BJ (cell line): ENCODE measurements around the gene TMPRSS4. TPM values are rescaled to one million over a fixed set of nuclear protein-coding genes. Genes with fewer than 3 reads are reported as not detected.

Source experiments
- CTCF ChIA-PET: fragments of 350-600 bp; formaldehyde crosslinking; extraction: SDS; loops from one replicate; lab custom pipeline; 2021; ENCODE audit warnings: antibody characterized with exemption, inconsistent platforms; lab: Yijun Ruan, JAX
- POLR2A ChIA-PET: fragments of 300-600 bp; sonication (Branson Sonifier 250); formaldehyde crosslinking; extraction: SDS; loops from one replicate; lab custom pipeline; 2021; ENCODE audit warnings: antibody characterized with exemption; lab: Charles Lee
- DNase-seq: peaks from one replicate; pipeline ENCODE4 v3.0.0-alpha.2; 2011; ENCODE audit warnings: low read depth
- H3K27me3 ChIP-seq: 2 replicates; pipeline ENCODE4 v1.6.0; 2011; ENCODE audit warnings: low read length; ENCODE audit not compliant: control insufficient read depth, insufficient read depth
- H3K36me3 ChIP-seq: 2 replicates; pipeline ENCODE4 v1.5.1; 2011; ENCODE audit warnings: low read length; ENCODE audit not compliant: control insufficient read depth, insufficient read depth
- H3K4me3 ChIP-seq: 2 replicates; pipeline ENCODE4 v1.5.1; 2011; ENCODE audit warnings: low read depth, mild to moderate bottlenecking, control low read depth, low read length
- CTCF ChIP-seq: IDR thresholded peaks from 2 replicates; pipeline ENCODE4 v1.5.1; 2011; ENCODE audit warnings: low read depth, mild to moderate bottlenecking, control low read depth, inconsistent platforms, low read length, moderate library complexity; ENCODE audit not compliant: insufficient read depth
- polyA plus RNA-seq: library from polyadenylated mRNA; depleted of rRNA; stranded (reverse); fragments of >200 nt; gene quantifications from 2 replicates; pipeline ENCODE4 v1.2.3, GENCODE V29; 2011

Gene TMPRSS4
- polyA plus RNA-seq, 1 experiment: not detected

- CTCF ChIA-PET: interaction anchor here (1.0 kb wide), 1 partner anchor 9 kb away, joined by 3 read pairs; no protein-coding TSS in a partner anchor
These were observed 30.0 kb downstream of the TMPRSS4 start for GRCh38 chr11:118106789-118107335.

GRCh38 chr11:118108513-118108912 lies 31.6 kb downstream of the TMPRSS4 start:
- ChIA-PET CTCF (interaction anchor here (1.6 kb wide), 1 partner anchor 63 kb away, joined by 5 read pairs; no protein-coding TSS in a partner anchor), POLR2A (no interaction called here)
- no peak for DNase-seq
- H3K36me3 ChIP-seq: no peaks in the 10 kb centered on the region
- no peak overlapping the region for H3K4me3 ChIP-seq
- peaks cover 4% of the 10 kb centered on the region; the same call in 1 of the 2 replicates for H3K27me3 ChIP-seq
- no peak for TF ChIP-seq CTCF

More at GRCh38 chr11:118106789-118107335, 30.0 kb downstream of the TMPRSS4 start:
- H3K36me3 ChIP-seq: no peaks in the 10 kb centered on the region
- H3K27me3 ChIP-seq: peaks cover 2% of the 10 kb centered on the region; the same call in 1 of the 2 replicates
- POLR2A ChIA-PET: no interaction called here
- DNase-seq: no peak
- TF ChIP-seq CTCF: no peak
- H3K4me3 ChIP-seq: no peak overlapping the region

GRCh38 chr11:118109231-118109630 lies 32.4 kb downstream of the TMPRSS4 start:
- H3K4me3 ChIP-seq: no peak overlapping the region
- TF ChIP-seq CTCF: no peak
- peaks cover 4% of the 10 kb centered on the region; the same call in 1 of the 2 replicates for H3K27me3 ChIP-seq
- ChIA-PET POLR2A (no interaction called here), CTCF (interaction anchor here (0.6 to 1.6 kb wide), 3 partner anchors 12 to 1498 kb away, joined by 3 to 5 read pairs (median 3); no protein-coding TSS in a partner anchor)
- no peak for DNase-seq
- no peaks in the 10 kb centered on the region for H3K36me3 ChIP-seq

- Histone ChIP-seq H3K27me3 (peaks cover 4% of the 10 kb centered on the region; the same call in 1 of the 2 replicates), H3K36me3 (no peaks in the 10 kb centered on the region), H3K4me3 (no peak overlapping the region)
- no peak for TF ChIP-seq CTCF
- ChIA-PET POLR2A (no interaction called here), CTCF (no interaction called here)
- DNase-seq: no peak
These were observed 34.3 kb downstream of the TMPRSS4 start for GRCh38 chr11:118111019-118111743.

- Histone ChIP-seq H3K36me3 (no peaks in the 10 kb centered on the region), H3K4me3 (no peak overlapping the region), H3K27me3 (peaks cover 4% of the 10 kb centered on the region; the same call in 1 of the 2 replicates)
- no peak for TF ChIP-seq CTCF
- no peak for DNase-seq
- ChIA-PET POLR2A (no interaction called here), CTCF (no interaction called here)
These were observed 34.8 kb downstream of the TMPRSS4 start for GRCh38 chr11:118111744-118112035.
